Tibial nerve (tissue), 4 donors: Measurements from ENCODE around the gene CD180.

Experiments
- EP300 ChIP-seq, 2 donors: sonication (generic); formaldehyde crosslinking; IDR thresholded peaks; one replicate each; pipeline ENCODE4 v1.6.1; 2017; ENCODE audit warnings: antibody characterized with exemption in 2 of 2, mild to moderate bottlenecking in 1 of 2
- TF ChIP-seq, protein P1 (sequence below), 5 experiments: fragments of 200-600 bp in 3 of 5; fragments of 450-650 bp in 2 of 5; sonication (generic) in 3 of 5; IDR thresholded peaks; one replicate each; pipeline ENCODE4 v1.5.1; 2016 to 2019; ENCODE audit warnings: antibody characterized with exemption in 5 of 5, mild to moderate bottlenecking in 3 of 5, moderate library complexity in 2 of 5

DNA sequence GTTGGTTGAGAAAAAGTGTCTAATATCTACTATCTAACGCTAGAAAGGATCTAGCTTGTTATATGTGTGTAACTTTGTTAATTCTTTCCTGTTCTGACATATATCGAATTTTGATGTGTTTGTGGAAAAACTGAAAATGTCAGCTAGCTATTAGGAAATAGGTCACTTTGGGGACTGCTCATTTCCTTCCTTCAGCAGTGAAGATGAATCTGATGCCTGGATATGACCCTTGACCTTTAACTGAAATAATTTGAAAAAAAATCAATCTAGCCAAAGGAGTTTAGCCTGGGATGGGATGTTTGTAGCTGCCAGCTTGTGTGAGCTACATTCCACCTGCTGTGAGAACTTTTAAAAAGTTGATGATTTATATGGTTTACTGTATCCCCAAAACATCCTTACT, 66.8 kb downstream of the CD180 start:
- TF ChIP-seq, protein P1, sequence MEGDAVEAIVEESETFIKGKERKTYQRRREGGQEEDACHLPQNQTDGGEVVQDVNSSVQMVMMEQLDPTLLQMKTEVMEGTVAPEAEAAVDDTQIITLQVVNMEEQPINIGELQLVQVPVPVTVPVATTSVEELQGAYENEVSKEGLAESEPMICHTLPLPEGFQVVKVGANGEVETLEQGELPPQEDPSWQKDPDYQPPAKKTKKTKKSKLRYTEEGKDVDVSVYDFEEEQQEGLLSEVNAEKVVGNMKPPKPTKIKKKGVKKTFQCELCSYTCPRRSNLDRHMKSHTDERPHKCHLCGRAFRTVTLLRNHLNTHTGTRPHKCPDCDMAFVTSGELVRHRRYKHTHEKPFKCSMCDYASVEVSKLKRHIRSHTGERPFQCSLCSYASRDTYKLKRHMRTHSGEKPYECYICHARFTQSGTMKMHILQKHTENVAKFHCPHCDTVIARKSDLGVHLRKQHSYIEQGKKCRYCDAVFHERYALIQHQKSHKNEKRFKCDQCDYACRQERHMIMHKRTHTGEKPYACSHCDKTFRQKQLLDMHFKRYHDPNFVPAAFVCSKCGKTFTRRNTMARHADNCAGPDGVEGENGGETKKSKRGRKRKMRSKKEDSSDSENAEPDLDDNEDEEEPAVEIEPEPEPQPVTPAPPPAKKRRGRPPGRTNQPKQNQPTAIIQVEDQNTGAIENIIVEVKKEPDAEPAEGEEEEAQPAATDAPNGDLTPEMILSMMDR (IDR thresholded peaks at IDR 0.05): no peak
- no peak for TF ChIP-seq EP300 (IDR thresholded peaks at IDR 0.05)
